T-cell (primary cell): ENCODE results near the gene LGALS7. TPM values are rescaled to one million over a fixed set of nuclear protein-coding genes. Genes with fewer than 3 reads are reported as not detected.

Source experiments
- ATAC-seq, 4 experiments: fragments of 200-7000 bp in 3 of 4; fragments of 150-1000 bp in 1 of 4; cut with Tn5 transposase; replicated peaks in 1 of 4; 1 replicate in 3 of 4; 2 replicates in 1 of 4; pipeline ENCODE4 v1.10.0; 2021; ENCODE audit warnings: moderate library complexity in 3 of 4, mild to moderate bottlenecking in 2 of 4, moderate number of reproducible peaks in 1 of 4
- CTCF ChIA-PET, 2 donors: fragments of 300-600 bp; sonication (Branson Sonifier 250); formaldehyde crosslinking; loops; one replicate each; lab custom pipeline; 2022; ENCODE audit warnings: antibody characterized with exemption in 2 of 2; lab: Charles Lee
- POLR2A ChIA-PET, 2 donors: fragments of 300-600 bp; sonication (Branson Sonifier 250); formaldehyde crosslinking; loops; one replicate each; lab custom pipeline; 2022; ENCODE audit warnings: antibody characterized with exemption in 2 of 2; lab: Charles Lee
- DNase-seq, 35 experiments: peaks; one replicate each; pipeline versions ENCODE4 v3.0.0 to v3.0.0-alpha.2; 2013 to 2023
- H3K27ac ChIP-seq: one replicate; pipeline ENCODE4 v1.5.1; 2013; ENCODE audit warnings: low read length
- H3K27me3 ChIP-seq, 2 experiments: replicated peaks in 1 of 2; 1 replicate in 1 of 2; 2 replicates in 1 of 2; pipeline versions ENCODE4 v1.6.1 to v1.7.0; 2013; ENCODE audit warnings: low read length in 1 of 2, mixed read lengths in 1 of 2; ENCODE audit not compliant: control insufficient read depth in 2 of 2, insufficient read depth in 2 of 2; ENCODE audit errors: extremely low read depth in 1 of 2
- H3K36me3 ChIP-seq, 2 donors: 1 replicate in 1 of 2; 2 replicates in 1 of 2; pipeline versions ENCODE4 v1.6.1 to v1.7.0; 2013; ENCODE audit warnings: low read length in 1 of 2; ENCODE audit not compliant: control insufficient read depth in 2 of 2, insufficient read depth in 1 of 2; ENCODE audit errors: extremely low read depth in 1 of 2
- H3K4me1 ChIP-seq, 2 experiments: 1 replicate in 1 of 2; 2 replicates in 1 of 2; pipeline versions ENCODE4 v1.6.1 to v1.7.0; 2013; ENCODE audit warnings: low read length in 2 of 2, mixed read lengths in 1 of 2; ENCODE audit not compliant: insufficient read depth in 2 of 2, control insufficient read depth in 1 of 2; ENCODE audit errors: extremely low read depth in 1 of 2
- H3K4me3 ChIP-seq, 2 donors: 1 replicate in 1 of 2; 2 replicates in 1 of 2; pipeline versions ENCODE4 v1.5.1 to v1.7.0; 2013; ENCODE audit warnings: mild to moderate bottlenecking in 2 of 2, low read length in 1 of 2, moderate library complexity in 1 of 2; ENCODE audit not compliant: control insufficient read depth in 1 of 2; ENCODE audit errors: extremely low read depth in 1 of 2
- H3K9me3 ChIP-seq: 2 replicates; pipeline ENCODE4 v1.7.0; 2013
- H3K27ac Mint-ChIP-seq, 2 donors: one replicate each; pipeline ENCODE4 v1.8.0; 2020 to 2021; ENCODE audit warnings: mild to moderate bottlenecking in 2 of 2, mixed read lengths in 2 of 2
- H3K27me3 Mint-ChIP-seq, 2 donors: one replicate each; pipeline ENCODE4 v1.8.0; 2021 to 2022; ENCODE audit warnings: mixed read lengths in 2 of 2
- H3K36me3 Mint-ChIP-seq: one replicate; pipeline ENCODE4 v1.8.0; 2021; ENCODE audit warnings: mixed read lengths
- H3K4me1 Mint-ChIP-seq, 3 donors: one replicate each; pipeline ENCODE4 v1.8.0; 2020 to 2022; ENCODE audit warnings: mixed read lengths in 3 of 3, mild to moderate bottlenecking in 1 of 3
- H3K4me3 Mint-ChIP-seq, 3 donors: one replicate each; pipeline ENCODE4 v1.8.0; 2020 to 2022; ENCODE audit warnings: mild to moderate bottlenecking in 3 of 3, mixed read lengths in 3 of 3, moderate library complexity in 3 of 3
- H3K9me3 Mint-ChIP-seq, 3 donors: one replicate each; pipeline ENCODE4 v1.8.0; 2020 to 2022; ENCODE audit warnings: mixed read lengths in 3 of 3
- WGBS: methylation state at CpG from one replicate; pipeline ENCODE4 v1.1.5; 2013; ENCODE audit warnings: missing lambda C conversion rate; ENCODE audit not compliant: insufficient coverage; 5-methylcytosine and 5-hydroxymethylcytosine counted together
- total RNA-seq, 35 experiments: library from RNA in 6 of 35; stranded (reverse) in 6 of 35; fragments of 120-200 nt in 1 of 35; gene quantifications; one replicate each; pipeline versions ENCODE4 v1.2.1 to v1.2.4 and lab custom pipeline; 2013 to 2026

The LGALS7 gene
- total RNA-seq, 5 donors from 2014 or later (not counting 1 experiment from before 2014, with no cell fraction given) = not detected

DNA sequence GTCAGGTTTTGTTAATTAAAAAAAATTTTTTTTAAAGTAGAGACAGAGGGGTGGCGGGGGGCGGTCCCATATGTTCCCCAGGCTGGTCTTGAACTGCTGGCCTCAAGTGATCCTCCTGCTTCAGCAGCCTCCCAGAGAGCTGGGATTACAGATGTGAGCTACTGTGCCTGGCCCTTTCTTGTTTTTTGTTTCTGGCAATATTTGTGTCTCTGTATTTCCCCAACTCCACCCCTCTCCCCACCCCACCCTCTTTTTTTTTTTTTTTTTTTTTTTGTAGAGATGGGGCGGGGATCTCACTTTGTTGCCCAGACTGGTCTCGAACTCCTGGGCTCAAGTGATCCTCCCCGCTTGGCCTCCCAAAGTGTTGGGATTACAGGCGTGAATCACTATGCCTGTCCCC lies 28.4 kb downstream of the LGALS7 start:
- Mint-ChIP-seq H3K4me3 (no peak overlapping the region), H3K27me3 (no peaks in the 10 kb centered on the region), H3K4me1 (peaks cover 0 to under 1% (median under 1%) of the 10 kb centered on the region in 3 donors), H3K27ac (no peak overlapping the region), H3K36me3 (no peaks in the 10 kb centered on the region), H3K9me3 (no peaks in the 10 kb centered on the region)
- Histone ChIP-seq H3K4me1 (peaks cover 0 to 4% of the 10 kb centered on the region in 2 experiments), H3K36me3 (no peaks in the 10 kb centered on the region), H3K27me3 (peaks cover 0 to 7% of the 10 kb centered on the region in 2 experiments), H3K4me3 (no peak overlapping the region), H3K9me3 (no peaks in the 10 kb centered on the region), H3K27ac (no peak overlapping the region)
- ATAC-seq (no peak), DNase-seq (no peak)
- WGBS = 70% methylated on average over 2 of the region's 6 CpGs
- ChIA-PET POLR2A (no interaction called here), CTCF (no interaction called here)

DNA sequence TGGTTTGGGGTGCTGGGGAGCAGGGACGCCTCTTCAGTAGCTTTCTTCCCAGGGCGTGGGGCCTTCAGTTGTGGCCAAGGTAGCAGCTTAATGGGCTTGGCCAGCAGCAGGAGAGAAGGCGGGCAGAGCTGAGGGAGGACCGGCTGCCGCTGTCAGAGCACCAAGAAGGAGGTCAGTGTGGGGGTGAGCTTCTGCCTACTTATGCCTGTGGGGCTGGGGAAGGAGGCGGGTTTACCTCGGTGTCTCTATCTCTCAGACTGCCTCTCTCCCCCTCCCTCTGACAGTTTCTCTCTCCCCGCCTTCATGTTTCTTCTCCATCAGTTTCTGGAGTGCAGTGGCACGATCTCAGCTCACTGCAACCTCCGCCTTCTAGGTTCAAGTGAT lies 29.0 kb downstream of the LGALS7 start, which contains the start of gene CAPN12:
CAPN12 (minus strand) TSS at position 177 of the 384 bp plus-strand sequence. CDS start 309 bp downstream, outside the sequence.
- no peak for DNase-seq
- no peak within 1 kb of the TSS for H3K27ac ChIP-seq
- no peak for ATAC-seq
- H3K9me3 Mint-ChIP-seq = no peaks in the 10 kb centered on the region
- no peaks in the 10 kb centered on the region for H3K36me3 ChIP-seq
- H3K4me3 Mint-ChIP-seq = no peak within 1 kb of the TSS
- H3K4me1 Mint-ChIP-seq = peaks cover 4 to 7% (median 5%) of the 10 kb centered on the region in 3 donors
- WGBS = 54% methylated on average over 4 of the region's 10 CpGs
- no peaks in the 10 kb centered on the region for H3K9me3 ChIP-seq
- peaks cover 0 to 10% of the 10 kb centered on the region in 2 experiments for H3K4me1 ChIP-seq
- no peak within 1 kb of the TSS for H3K27ac Mint-ChIP-seq
- H3K4me3 ChIP-seq = no peak within 1 kb of the TSS
- H3K27me3 ChIP-seq = peaks cover 0 to 7% of the 10 kb centered on the region in 2 experiments
- ChIA-PET POLR2A (no interaction called here), CTCF (no interaction called here)
- no peaks in the 10 kb centered on the region for H3K36me3 Mint-ChIP-seq
- no peaks in the 10 kb centered on the region for H3K27me3 Mint-ChIP-seq

DNA sequence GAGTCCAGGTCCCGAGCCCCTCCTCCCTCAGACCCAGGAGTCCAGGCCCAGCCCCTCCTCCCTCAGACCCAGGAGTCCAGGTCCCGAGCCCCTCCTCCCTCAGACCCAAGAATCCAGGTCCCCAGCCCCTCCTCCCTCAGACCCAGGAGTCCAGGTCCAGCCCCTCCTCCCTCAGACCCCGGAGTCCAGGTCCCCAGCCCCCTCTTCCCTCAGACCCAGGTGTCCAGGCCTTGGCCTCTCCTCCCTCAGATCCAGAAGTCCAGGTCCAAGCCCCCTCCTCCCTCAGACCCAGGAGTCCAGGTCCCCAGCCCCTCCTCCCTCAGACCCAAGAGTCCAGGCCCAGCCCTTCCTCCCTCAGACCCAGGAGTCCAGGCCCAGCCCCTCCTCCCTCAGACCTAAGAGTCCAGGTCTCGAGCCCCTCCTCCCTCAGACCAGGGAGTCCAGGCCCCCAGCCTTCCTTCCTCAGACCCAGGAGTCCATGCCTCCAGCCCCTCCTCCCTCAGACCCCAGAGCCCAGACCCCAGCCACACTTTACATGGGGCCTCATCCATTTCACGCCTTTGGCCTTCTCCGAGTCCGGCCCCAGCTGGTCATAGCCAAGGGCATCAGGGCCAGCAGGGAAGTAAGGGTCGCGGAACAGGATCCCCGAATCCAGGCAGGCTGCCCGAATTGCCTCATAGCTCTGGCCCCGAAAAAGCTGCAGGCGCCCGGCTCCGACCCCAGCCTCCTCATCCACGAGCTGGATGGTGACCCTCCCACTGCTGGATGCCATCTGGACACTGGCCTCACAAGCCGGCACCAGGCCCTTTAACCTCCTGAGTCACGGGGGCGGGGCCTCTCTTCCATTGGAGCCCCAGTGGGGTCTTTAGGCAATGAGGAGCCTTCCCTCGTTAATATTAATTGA lies 29.7 kb downstream of the LGALS7 start:
- Mint-ChIP-seq H3K9me3 (no peaks in the 10 kb centered on the region), H3K4me3 (no peak overlapping the region), H3K36me3 (no peaks in the 10 kb centered on the region), H3K27me3 (no peaks in the 10 kb centered on the region), H3K27ac (no peak overlapping the region), H3K4me1 (peaks cover 6 to 11% (median 10%) of the 10 kb centered on the region in 3 donors)
- ChIA-PET CTCF (no interaction called here), POLR2A (no interaction called here)
- no peak for ATAC-seq
- peaks cover 0 to 7% of the 10 kb centered on the region in 2 experiments for H3K27me3 ChIP-seq
- WGBS = 89% methylated on average over 13 of the region's 20 CpGs
- H3K27ac ChIP-seq = no peak overlapping the region
- H3K9me3 ChIP-seq = no peaks in the 10 kb centered on the region
- no peak overlapping the region for H3K4me3 ChIP-seq
- H3K36me3 ChIP-seq = no peaks in the 10 kb centered on the region
- DNase-seq = no peak
- peaks cover 0 to 17% of the 10 kb centered on the region in 2 experiments for H3K4me1 ChIP-seq

DNA sequence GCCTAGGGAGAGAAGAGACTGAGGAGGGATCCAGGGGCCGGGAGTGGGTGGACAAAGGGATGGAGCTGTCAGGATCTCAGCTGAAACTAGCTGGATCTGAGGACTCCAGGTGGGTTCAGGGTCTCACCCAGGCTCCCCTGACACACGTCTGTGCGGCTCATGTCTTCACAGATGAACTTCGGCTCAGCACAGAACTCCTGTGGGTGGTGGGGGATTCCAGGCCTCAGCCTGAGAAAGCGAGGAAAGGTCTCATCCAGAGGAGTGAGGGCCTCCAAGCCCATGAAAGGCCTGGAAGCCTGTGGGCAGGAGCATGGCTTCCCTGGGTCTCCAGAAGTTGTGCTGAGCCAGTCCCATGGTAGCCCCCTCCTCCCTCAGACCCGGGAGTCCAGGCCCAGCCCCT lies 30.4 kb downstream of the LGALS7 start:
- Histone ChIP-seq H3K4me1 (peaks cover 0 to 22% of the 10 kb centered on the region in 2 experiments), H3K27ac (no peak overlapping the region), H3K27me3 (peaks cover 0 to 7% of the 10 kb centered on the region in 2 experiments), H3K4me3 (no peak overlapping the region), H3K36me3 (no peaks in the 10 kb centered on the region), H3K9me3 (no peaks in the 10 kb centered on the region)
- ATAC-seq = no peak
- 88% methylated on average over 6 of the region's 6 CpGs for WGBS
- Mint-ChIP-seq H3K27ac (no peak overlapping the region), H3K4me1 (peaks cover 10 to 16% (median 15%) of the 10 kb centered on the region in 3 donors), H3K9me3 (no peaks in the 10 kb centered on the region), H3K4me3 (no peak overlapping the region), H3K36me3 (no peaks in the 10 kb centered on the region), H3K27me3 (no peaks in the 10 kb centered on the region)
- CTCF ChIA-PET = no interaction called here
- POLR2A ChIA-PET = interaction anchor here in 1 of 2 donors (0.6 to 0.7 kb wide), 2 partner anchors 214 to 603 kb away, joined by 5 to 6 read pairs; no protein-coding TSS in a partner anchor
- DNase-seq = no peak

DNA sequence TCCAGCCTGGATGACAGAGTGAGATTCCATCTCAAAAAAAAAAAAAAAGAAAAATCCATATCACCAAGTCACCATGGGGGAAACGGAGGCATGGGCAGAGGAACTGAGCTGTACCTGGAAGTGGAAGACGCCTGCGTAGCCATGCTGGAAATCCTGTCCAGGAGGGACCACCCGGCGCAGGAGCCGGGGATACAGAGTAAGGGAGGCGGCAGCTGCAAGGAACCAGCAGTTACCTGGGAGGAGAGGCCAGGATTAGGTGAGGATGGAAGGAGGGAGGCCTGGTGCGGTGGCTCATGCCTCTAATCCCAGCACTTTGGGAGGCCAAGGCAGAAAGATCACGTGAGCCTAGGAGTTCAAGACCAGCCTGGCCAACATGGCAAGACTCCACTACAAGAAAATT lies 31.0 kb downstream of the LGALS7 start:
- peaks cover 0 to 26% of the 10 kb centered on the region in 2 experiments for H3K4me1 ChIP-seq
- H3K36me3 ChIP-seq = no peaks in the 10 kb centered on the region
- Mint-ChIP-seq H3K27me3 (no peaks in the 10 kb centered on the region), H3K4me1 (peaks cover 15 to 21% (median 20%) of the 10 kb centered on the region in 3 donors), H3K9me3 (no peaks in the 10 kb centered on the region), H3K4me3 (no peak overlapping the region), H3K27ac (no peak overlapping the region), H3K36me3 (no peaks in the 10 kb centered on the region)
- DNase-seq = no peak
- H3K27ac ChIP-seq = no peak overlapping the region
- no peak for ATAC-seq
- no peak overlapping the region for H3K4me3 ChIP-seq
- H3K9me3 ChIP-seq = no peaks in the 10 kb centered on the region
- ChIA-PET CTCF (interaction anchor here in 1 of 2 donors (0.6 to 0.7 kb wide), 2 partner anchors 69 to 1804 kb away, joined by 5 read pairs; no protein-coding TSS in a partner anchor), POLR2A (interaction anchor here (0.6 to 0.7 kb wide), 4 partner anchors 186 to 604 kb away, joined by 3 to 6 read pairs (median 4); no protein-coding TSS in a partner anchor)
- whole genome bisulfite sequencing = 100% methylated on average over 4 of the region's 9 CpGs
- peaks cover 0 to 8% of the 10 kb centered on the region in 2 experiments for H3K27me3 ChIP-seq

DNA sequence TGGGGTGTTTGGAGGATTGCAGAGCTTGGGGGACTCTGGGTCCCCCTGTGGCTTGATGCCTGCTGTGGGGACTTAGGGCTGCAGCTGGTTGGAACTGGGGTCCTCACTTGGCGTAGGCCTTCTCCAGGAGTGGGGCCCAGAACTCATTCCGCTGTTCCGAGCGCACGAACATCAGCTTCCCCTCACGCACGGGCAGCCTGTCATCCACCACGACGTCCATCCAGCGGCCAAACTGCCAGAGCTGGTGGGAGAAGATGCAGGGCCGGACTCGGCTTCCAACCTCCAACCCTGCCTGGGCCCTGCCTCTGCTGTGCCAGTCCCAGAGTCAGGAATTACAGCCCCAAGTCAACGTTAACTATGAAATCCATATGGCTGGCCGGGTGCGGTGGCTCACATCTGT lies 31.6 kb downstream of the LGALS7 start:
- Mint-ChIP-seq H3K27me3 (no peaks in the 10 kb centered on the region), H3K36me3 (no peaks in the 10 kb centered on the region), H3K4me3 (no peak overlapping the region), H3K9me3 (no peaks in the 10 kb centered on the region), H3K27ac (no peak overlapping the region), H3K4me1 (peaks cover 15 to 22% (median 21%) of the 10 kb centered on the region in 3 donors)
- CTCF ChIA-PET = interaction anchor here in 1 of 2 donors (0.7 kb wide), 1 partner anchor 1804 kb away, joined by 5 read pairs; no protein-coding TSS in a partner anchor
- H3K27me3 ChIP-seq = peaks cover 0 to 9% of the 10 kb centered on the region in 2 experiments
- H3K9me3 ChIP-seq = no peaks in the 10 kb centered on the region
- H3K4me3 ChIP-seq = no peak overlapping the region
- no peak overlapping the region for H3K27ac ChIP-seq
- POLR2A ChIA-PET = no interaction called here
- peaks cover under 1 to 32% of the 10 kb centered on the region in 2 experiments for H3K4me1 ChIP-seq
- no peak for DNase-seq
- no peak for ATAC-seq
- 97% methylated on average over 15 of the region's 15 CpGs for WGBS
- no peaks in the 10 kb centered on the region for H3K36me3 ChIP-seq
